Endothelial cell of umbilical vein (primary cell): ENCODE data around the gene AQR. TPM values are rescaled to one million over a fixed set of nuclear protein-coding genes. Genes with fewer than 3 reads are reported as not detected.

Experiments
- BruUV-seq: library from RNA; stranded (reverse); fragments of 400-500 nt; replicated peaks from 2 replicates; lab custom pipeline; 2021; lab: Mats Ljungman, UMichigan
- CTCF ChIA-PET: fragments of 300-600, 350-600 bp; sonication (Branson Sonifier 250); formaldehyde crosslinking; loops from one replicate; lab custom pipeline; 2021; ENCODE audit warnings: antibody characterized with exemption, inconsistent platforms; lab: Charles Lee
- POLR2A ChIA-PET: fragments of 300-600, 350-600 bp; sonication (Branson Sonifier 250); formaldehyde crosslinking; loops from one replicate; lab custom pipeline; 2021; ENCODE audit warnings: antibody characterized with exemption, inconsistent platforms; lab: Charles Lee
- DNase-seq: peaks from one replicate; pipeline ENCODE4 v3.0.0-alpha.2; 2011; ENCODE audit warnings: low read depth, low spot score
- FAIRE-seq: peaks from 2 replicates; lab custom pipeline; 2011; peaks lifted over from hg19 to GRCh38; lab: Jason Lieb, UNC
- H2AFZ ChIP-seq: 2 replicates; pipeline ENCODE4 v1.6.0; 2012; ENCODE audit warnings: low read depth, low read length, control low read depth, inconsistent platforms
- H3K27ac ChIP-seq: 2 replicates; pipeline ENCODE4 v1.5.1; 2011; ENCODE audit warnings: low read depth, mild to moderate bottlenecking, control low read depth, low read length, moderate library complexity; ENCODE audit not compliant: insufficient read depth
- H3K27me3 ChIP-seq, 2 experiments: 2 replicates each; pipeline versions ENCODE4 v1.6.0 to v1.6.1; 2011; ENCODE audit warnings: low read length in 2 of 2, mixed read lengths in 1 of 2; ENCODE audit not compliant: control insufficient read depth in 2 of 2, insufficient read depth in 2 of 2
- H3K36me3 ChIP-seq, 2 experiments: 2 replicates in 1 of 2; 3 replicates in 1 of 2; pipeline ENCODE4 v1.5.1; 2011; ENCODE audit warnings: low read length in 2 of 2, mild to moderate bottlenecking in 1 of 2, moderate library complexity in 1 of 2; ENCODE audit not compliant: control insufficient read depth in 2 of 2, insufficient read depth in 2 of 2; ENCODE audit errors: extremely low read depth in 1 of 2
- H3K4me1 ChIP-seq: 3 replicates; pipeline ENCODE4 v1.5.1; 2011; ENCODE audit warnings: mild to moderate bottlenecking, low read length; ENCODE audit not compliant: control insufficient read depth, insufficient read depth; ENCODE audit errors: extremely low read depth
- H3K4me2 ChIP-seq: 2 replicates; pipeline ENCODE4 v1.6.1; 2011; ENCODE audit warnings: low read length, control low read depth, mixed read lengths; ENCODE audit not compliant: insufficient read depth
- H3K4me3 ChIP-seq, 3 experiments: fragments of 200-600 bp in 1 of 3; sonication (generic), shearing (Covaris generic) in 1 of 3; replicated peaks in 1 of 3; 2 replicates each; pipeline ENCODE4 v1.5.1; 2011 to 2016; ENCODE audit warnings: control low read depth in 3 of 3, low read length in 3 of 3, mild to moderate bottlenecking in 2 of 3, inconsistent platforms in 1 of 3, low read depth in 1 of 3, moderate library complexity in 1 of 3; ENCODE audit not compliant: insufficient read depth in 1 of 3
- H3K79me2 ChIP-seq: 2 replicates; pipeline ENCODE4 v1.6.0; 2012; ENCODE audit warnings: low read length, inconsistent platforms; ENCODE audit not compliant: control insufficient read depth, insufficient read depth
- H3K9ac ChIP-seq: replicated peaks from 2 replicates; pipeline ENCODE3; 2011; ENCODE audit warnings: low read length, control low read depth; ENCODE audit not compliant: insufficient read depth; ENCODE audit errors: extremely low read depth
- H3K9me1 ChIP-seq: replicated peaks from 3 replicates; pipeline ENCODE4 v1.6.0; 2011; ENCODE audit warnings: mild to moderate bottlenecking, low read length; ENCODE audit not compliant: control insufficient read depth, insufficient read depth; ENCODE audit errors: extremely low read depth
- H3K9me3 ChIP-seq: replicated peaks from 2 replicates; pipeline ENCODE4 v1.5.1; 2012; ENCODE audit warnings: low read length, inconsistent platforms; ENCODE audit not compliant: control insufficient read depth, insufficient read depth
- H4K20me1 ChIP-seq: replicated peaks from 2 replicates; pipeline ENCODE3; 2011; ENCODE audit warnings: mild to moderate bottlenecking, low read length; ENCODE audit not compliant: control insufficient read depth, insufficient read depth; ENCODE audit errors: extremely low read depth
- EZH2 ChIP-seq: IDR thresholded peaks from 2 replicates; pipeline ENCODE4 v1.6.1; 2012; ENCODE audit warnings: borderline replicate concordance, low read depth, mild to moderate bottlenecking, moderate library complexity, low read length, inconsistent platforms; ENCODE audit not compliant: severe bottlenecking
- FOS ChIP-seq: IDR thresholded peaks from 2 replicates; pipeline ENCODE4 v1.6.1; 2011; ENCODE audit warnings: mild to moderate bottlenecking, low read length, moderate library complexity, borderline replicate concordance; ENCODE audit not compliant: insufficient read depth
- GATA2 ChIP-seq: IDR thresholded peaks from 2 replicates; pipeline ENCODE4 v1.7.0; 2011; ENCODE audit warnings: low read depth, mild to moderate bottlenecking, moderate library complexity, mixed read lengths, low read length; ENCODE audit not compliant: insufficient read length, insufficient read depth
- JUN ChIP-seq: IDR thresholded peaks from 2 replicates; pipeline ENCODE4 v1.6.1; 2011; ENCODE audit warnings: borderline replicate concordance, low read depth; ENCODE audit not compliant: insufficient read length, insufficient read depth
- MAX ChIP-seq: IDR thresholded peaks from 2 replicates; pipeline ENCODE4 v1.6.1; 2011; ENCODE audit not compliant: insufficient read depth, insufficient read length
- MYC ChIP-seq: IDR thresholded peaks from one replicate; pipeline ENCODE4 v1.6.1; 2011; ENCODE audit warnings: mild to moderate bottlenecking, low read depth, low read length
- POLR2A ChIP-seq: IDR thresholded peaks from 2 replicates; pipeline ENCODE4 v1.6.1; 2012; ENCODE audit warnings: low read depth, mild to moderate bottlenecking, control low read depth, low read length
- POLR2AphosphoS5 ChIP-seq: IDR thresholded peaks from 2 replicates; pipeline ENCODE4 v1.6.1; 2012; ENCODE audit warnings: low read depth, mild to moderate bottlenecking, control low read depth, low read length, moderate library complexity; ENCODE audit not compliant: insufficient read depth
- dilution Hi-C: fragments of 300-500 bp; cut with MboI; formaldehyde crosslinking; loops from one replicate; pipeline ENCODE4 v1.15.0; 2019; ENCODE audit warnings: low sequenced_read_pairs; ENCODE audit not compliant: extremely low pct_ligation_motif_present
- intact Hi-C: fragments of 100-400 bp; cut with micrococcal nuclease; formaldehyde crosslinking; loops from one replicate; pipeline ENCODE4 v1.10.0; 2022
- polyA plus RNA-seq, 4 experiments: library from polyadenylated mRNA; depleted of rRNA in 3 of 4; stranded (reverse) in 3 of 4; unstranded in 1 of 4; fragments of >200 nt; gene quantifications; 2 replicates each; pipeline versions ENCODE4 v1.2.1 to v1.2.3, GENCODE V29; 2011 to 2012; ENCODE audit warnings: missing spikeins in 1 of 4
- total RNA-seq: library from RNA; stranded (reverse); gene quantifications from 2 replicates; pipeline ENCODE4 v1.2.3, GENCODE V29; 2021
- TF ChIP-seq, protein P1 (sequence below), 2 donors: IDR thresholded peaks; 1 replicate in 1 of 2; 2 replicates in 1 of 2; pipeline ENCODE4 v1.5.1; 2011; ENCODE audit warnings: low read length in 2 of 2, mild to moderate bottlenecking in 2 of 2, moderate library complexity in 2 of 2, control low read depth in 1 of 2, inconsistent platforms in 1 of 2, low read depth in 1 of 2; ENCODE audit not compliant: insufficient read depth in 1 of 2; ENCODE audit errors: extremely low read depth in 1 of 2

Gene AQR
- total and polyA plus RNA-seq, 2 donors (not counting 3 experiments of a cell fraction or from before 2014, with no cell fraction given) = 18.7 to 37.5 TPM

DNA sequence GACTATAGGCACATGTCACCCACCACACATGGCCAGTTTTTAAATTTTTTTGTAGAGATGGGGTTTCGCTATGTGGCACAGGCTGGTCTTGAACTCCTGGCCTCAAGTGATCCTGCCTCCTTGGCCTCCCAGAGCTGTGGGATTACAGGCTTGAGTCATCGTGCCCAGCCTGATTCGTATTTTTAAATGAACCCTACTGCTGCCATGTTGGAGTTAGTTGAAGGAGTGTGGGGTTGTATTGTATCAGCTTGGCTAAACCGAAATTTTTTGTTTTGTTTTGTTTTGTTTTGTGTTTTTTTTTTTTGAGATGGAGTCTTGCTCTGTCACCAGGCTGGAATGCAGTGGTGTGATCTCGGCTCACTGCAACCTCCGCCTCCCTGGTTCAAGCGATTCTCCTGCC, 30.4 kb upstream of the AQR start:
- H4K20me1 ChIP-seq = no peaks in the 10 kb centered on the region
- H3K27ac ChIP-seq = no peak overlapping the region
- no peaks in the 10 kb centered on the region for H3K4me1 ChIP-seq
- no TSS peak for BruUV-seq
- H3K36me3 ChIP-seq = no peaks in the 10 kb centered on the region
- FAIRE-seq (no peak), DNase-seq (no peak)
- intact Hi-C loops (no loop called here), dilution Hi-C loops (no loop called here)
- H2AFZ ChIP-seq = no peak overlapping the region
- peaks cover 3% of the 10 kb centered on the region in 2 experiments for H3K27me3 ChIP-seq
- ChIA-PET CTCF (interaction anchor here (0.6 to 1.2 kb wide), 2 partner anchors 10 to 12 kb away, joined by 3 to 4 read pairs; partner anchors contain the start of gene ZNF770), POLR2A (no interaction called here)
- H3K4me2 ChIP-seq = no peak overlapping the region
- TF ChIP-seq EZH2 = no peak
- no peak for TF ChIP-seq JUN
- TF ChIP-seq, protein P1, sequence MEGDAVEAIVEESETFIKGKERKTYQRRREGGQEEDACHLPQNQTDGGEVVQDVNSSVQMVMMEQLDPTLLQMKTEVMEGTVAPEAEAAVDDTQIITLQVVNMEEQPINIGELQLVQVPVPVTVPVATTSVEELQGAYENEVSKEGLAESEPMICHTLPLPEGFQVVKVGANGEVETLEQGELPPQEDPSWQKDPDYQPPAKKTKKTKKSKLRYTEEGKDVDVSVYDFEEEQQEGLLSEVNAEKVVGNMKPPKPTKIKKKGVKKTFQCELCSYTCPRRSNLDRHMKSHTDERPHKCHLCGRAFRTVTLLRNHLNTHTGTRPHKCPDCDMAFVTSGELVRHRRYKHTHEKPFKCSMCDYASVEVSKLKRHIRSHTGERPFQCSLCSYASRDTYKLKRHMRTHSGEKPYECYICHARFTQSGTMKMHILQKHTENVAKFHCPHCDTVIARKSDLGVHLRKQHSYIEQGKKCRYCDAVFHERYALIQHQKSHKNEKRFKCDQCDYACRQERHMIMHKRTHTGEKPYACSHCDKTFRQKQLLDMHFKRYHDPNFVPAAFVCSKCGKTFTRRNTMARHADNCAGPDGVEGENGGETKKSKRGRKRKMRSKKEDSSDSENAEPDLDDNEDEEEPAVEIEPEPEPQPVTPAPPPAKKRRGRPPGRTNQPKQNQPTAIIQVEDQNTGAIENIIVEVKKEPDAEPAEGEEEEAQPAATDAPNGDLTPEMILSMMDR (IDR thresholded peaks at IDR 0.05; ENCODE audit: extremely low read depth in 1 of 2, insufficient read depth in 1 of 2, low read depth in 1 of 2, low read length in 2 of 2) = no peak
- TF ChIP-seq POLR2AphosphoS5 = no peak
- no peak for TF ChIP-seq POLR2A
- no peak for TF ChIP-seq GATA2
- no peak for TF ChIP-seq MYC
- no peak for TF ChIP-seq FOS
- no peak for TF ChIP-seq MAX
- H3K9ac ChIP-seq = no peak overlapping the region
- no peaks in the 10 kb centered on the region for H3K79me2 ChIP-seq
- no peaks in the 10 kb centered on the region for H3K9me3 ChIP-seq
- no peak overlapping the region for H3K4me3 ChIP-seq
- no peaks in the 10 kb centered on the region for H3K9me1 ChIP-seq
